H9 (cell line): ENCODE data around the gene RPS6KA1. TPM values are rescaled to one million over a fixed set of nuclear protein-coding genes. Genes with fewer than 3 reads are reported as not detected.

Experiments
- DNase-seq: peaks from one replicate; pipeline ENCODE4 v3.0.0-alpha.2; 2017
- H2AFZ ChIP-seq: one replicate; pipeline ENCODE4 v1.6.1; 2013; ENCODE audit warnings: mild to moderate bottlenecking, low read length, control low read depth, moderate library complexity
- H2AK5ac ChIP-seq: 2 replicates; pipeline ENCODE4 v1.6.1; 2013; ENCODE audit warnings: low read length, control low read depth, mixed read lengths; ENCODE audit not compliant: insufficient read length
- H2BK120ac ChIP-seq: one replicate; pipeline ENCODE4 v1.6.1; 2013; ENCODE audit warnings: low read depth, mild to moderate bottlenecking, low read length, control low read depth, inconsistent platforms; ENCODE audit not compliant: poor library complexity, severe bottlenecking
- H2BK12ac ChIP-seq: 2 replicates; pipeline ENCODE4 v1.6.1; 2013; ENCODE audit warnings: low read length, control low read depth, mixed read lengths, low read depth; ENCODE audit not compliant: insufficient read length
- H2BK15ac ChIP-seq: 2 replicates; pipeline ENCODE4 v1.6.1; 2013; ENCODE audit warnings: low read depth, low read length, control low read depth
- H2BK20ac ChIP-seq: one replicate; pipeline ENCODE4 v1.6.1; 2013; ENCODE audit warnings: low read depth, mild to moderate bottlenecking, low read length, control low read depth, inconsistent platforms; ENCODE audit not compliant: poor library complexity, severe bottlenecking
- H2BK5ac ChIP-seq: 2 replicates; pipeline ENCODE4 v1.6.1; 2013; ENCODE audit warnings: low read length, control low read depth, mixed read lengths; ENCODE audit not compliant: insufficient read length
- H3K14ac ChIP-seq: 2 replicates; pipeline ENCODE4 v1.6.1; 2013; ENCODE audit warnings: low read length, control low read depth; ENCODE audit not compliant: insufficient read depth
- H3K18ac ChIP-seq: 2 replicates; pipeline ENCODE4 v1.6.1; 2013; ENCODE audit warnings: low read depth, mild to moderate bottlenecking, mixed read lengths, low read length, control low read depth; ENCODE audit not compliant: insufficient read length
- H3K23ac ChIP-seq: 2 replicates; pipeline ENCODE4 v1.6.1; 2013; ENCODE audit warnings: low read length, control low read depth, mixed read lengths, low read depth; ENCODE audit not compliant: insufficient read length
- H3K23me2 ChIP-seq: 2 replicates; pipeline ENCODE4 v1.6.1; 2013; ENCODE audit warnings: low read depth, mild to moderate bottlenecking, mixed read lengths, low read length, control low read depth; ENCODE audit not compliant: insufficient read length, poor library complexity, severe bottlenecking
- H3K27ac ChIP-seq: 2 replicates; pipeline ENCODE4 v1.5.1; 2013; ENCODE audit warnings: low read length, control low read depth, mixed read lengths, low read depth; ENCODE audit not compliant: insufficient read length
- H3K27me3 ChIP-seq: 2 replicates; pipeline ENCODE4 v1.6.1; 2013; ENCODE audit warnings: low read length, control low read depth, inconsistent platforms; ENCODE audit not compliant: insufficient read depth
- H3K4ac ChIP-seq: 2 replicates; pipeline ENCODE4 v1.6.1; 2013; ENCODE audit warnings: low read depth, mild to moderate bottlenecking, control low read depth, inconsistent platforms, low read length, moderate library complexity
- H3K4me1 ChIP-seq: 2 replicates; pipeline ENCODE4 v1.6.1; 2013; ENCODE audit warnings: low read length, control low read depth, inconsistent platforms; ENCODE audit not compliant: insufficient read depth
- H3K4me2 ChIP-seq: 2 replicates; pipeline ENCODE4 v1.6.1; 2013; ENCODE audit warnings: low read length, control low read depth, mixed read lengths; ENCODE audit not compliant: insufficient read length, insufficient read depth
- H3K56ac ChIP-seq: 2 replicates; pipeline ENCODE4 v1.6.1; 2013; ENCODE audit warnings: low read depth, mild to moderate bottlenecking, mixed read lengths, low read length, control low read depth; ENCODE audit not compliant: insufficient read length
- H3K79me1 ChIP-seq: 2 replicates; pipeline ENCODE4 v1.6.1; 2013; ENCODE audit warnings: low read depth, mild to moderate bottlenecking, moderate library complexity, low read length, control low read depth, inconsistent platforms; ENCODE audit not compliant: insufficient read depth, poor library complexity, severe bottlenecking
- H3K79me2 ChIP-seq: 2 replicates; pipeline ENCODE4 v1.6.1; 2013; ENCODE audit warnings: low read length, control low read depth, inconsistent platforms; ENCODE audit not compliant: insufficient read depth
- H3K9ac ChIP-seq: 2 replicates; pipeline ENCODE4 v1.6.1; 2013; ENCODE audit warnings: low read length, control low read depth, mixed read lengths; ENCODE audit not compliant: insufficient read length; ENCODE audit errors: extremely low read depth
- H3K9me3 ChIP-seq: one replicate; pipeline ENCODE4 v1.6.1; 2013; ENCODE audit warnings: low read depth, low read length, inconsistent platforms; ENCODE audit not compliant: control insufficient read depth
- H3T11ph ChIP-seq: one replicate; pipeline ENCODE4 v1.6.1; 2013; ENCODE audit warnings: mild to moderate bottlenecking, low read length, control low read depth, inconsistent platforms
- H4K20me1 ChIP-seq: one replicate; pipeline ENCODE4 v1.6.1; 2013; ENCODE audit not compliant: control insufficient read depth, insufficient read length, insufficient read depth
- H4K5ac ChIP-seq: 2 replicates; pipeline ENCODE4 v1.6.1; 2013; ENCODE audit warnings: low read depth, mild to moderate bottlenecking, mixed read lengths, low read length, control low read depth; ENCODE audit not compliant: insufficient read length
- H4K8ac ChIP-seq: replicated peaks from 2 replicates; pipeline ENCODE4 v1.6.1; 2013; ENCODE audit warnings: low read length, control low read depth, mixed read lengths, low read depth; ENCODE audit not compliant: insufficient read length
- H4K91ac ChIP-seq: 2 replicates; pipeline ENCODE4 v1.6.1; 2013; ENCODE audit warnings: low read depth, mild to moderate bottlenecking, moderate library complexity, mixed read lengths, low read length, control low read depth; ENCODE audit not compliant: insufficient read length
- H3K27ac Mint-ChIP-seq, 3 experiments: 2 replicates in 2 of 3; 3 replicates in 1 of 3; pipeline ENCODE4 v1.8.0; 2020 to 2021; ENCODE audit warnings: mixed read lengths in 3 of 3, mild to moderate bottlenecking in 1 of 3, moderate library complexity in 1 of 3
- H3K27me3 Mint-ChIP-seq: 2 replicates; pipeline ENCODE4 v1.8.0; 2021; ENCODE audit warnings: low read depth, mild to moderate bottlenecking, moderate library complexity, mixed read lengths
- H3K36me3 Mint-ChIP-seq, 3 experiments: 2 replicates in 2 of 3; 3 replicates in 1 of 3; pipeline ENCODE4 v1.8.0; 2020 to 2021; ENCODE audit warnings: low read depth in 3 of 3, mixed read lengths in 3 of 3; ENCODE audit not compliant: insufficient read depth in 1 of 3
- H3K4me1 Mint-ChIP-seq, 2 experiments: 2 replicates each; pipeline ENCODE4 v1.8.0; 2020; ENCODE audit warnings: mixed read lengths in 2 of 2
- H3K4me3 Mint-ChIP-seq, 2 experiments: 2 replicates in 1 of 2; 3 replicates in 1 of 2; pipeline ENCODE4 v1.8.0; 2020 to 2021; ENCODE audit warnings: mild to moderate bottlenecking in 2 of 2, mixed read lengths in 2 of 2, moderate library complexity in 1 of 2
- H3K9me3 Mint-ChIP-seq, 2 experiments: 2 replicates in 1 of 2; 3 replicates in 1 of 2; pipeline ENCODE4 v1.8.0; 2020; ENCODE audit warnings: mild to moderate bottlenecking in 2 of 2, mixed read lengths in 2 of 2, moderate library complexity in 1 of 2
- CTCF ChIP-seq: fragments of 200-600 bp; sonication (generic); conservative IDR thresholded peaks from 3 replicates; pipeline ENCODE4 v1.8.0; 2021; ENCODE audit warnings: antibody characterized with exemption, mild to moderate bottlenecking
- WGBS: extraction: QIAGEN DNeasy Blood & Tissue Kit; methylation state at CpG from one replicate; pipeline ENCODE4 v1.1.7; 2013; ENCODE audit warnings: missing lambda C conversion rate, low lambda C conversion rate, mixed read lengths; ENCODE audit not compliant: insufficient read length; ENCODE audit errors: extremely low coverage; 5-methylcytosine and 5-hydroxymethylcytosine counted together
- total RNA-seq: library from RNA; stranded (reverse); gene quantifications from 2 replicates; pipeline ENCODE4 v1.2.1, GENCODE V29; 2021

The RPS6KA1 gene
- total RNA-seq, 1 experiment from 2014 or later = 45.3 TPM

DNA sequence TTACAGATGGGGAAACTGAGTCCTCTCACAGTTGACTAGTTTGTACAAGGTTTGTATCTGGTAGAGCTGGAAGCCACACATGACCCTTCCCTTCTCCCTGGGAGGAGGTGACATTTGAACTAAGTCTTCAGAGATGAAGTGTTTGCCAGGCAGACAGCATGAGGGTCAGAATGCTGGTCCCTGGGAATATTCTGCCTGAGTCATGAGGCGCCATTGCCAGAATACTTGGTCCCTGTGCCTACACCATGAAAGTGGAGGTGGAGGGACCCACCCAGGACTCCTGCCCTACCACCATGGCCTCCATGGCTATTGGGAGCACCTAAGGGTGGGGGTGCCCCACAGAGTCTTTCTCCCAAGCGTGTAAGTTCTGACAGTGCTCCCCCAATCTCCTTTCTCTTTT is 7.0 kb downstream of the RPS6KA1 start:
- Histone ChIP-seq H2BK12ac (no peak overlapping the region), H4K20me1 (no peaks in the 10 kb centered on the region), H2BK15ac (no peak overlapping the region), H3K4me1 (peaks cover 2% of the 10 kb centered on the region; the same call in 1 of the 2 replicates), H3K27ac (no peak overlapping the region), H3K79me1 (peaks cover 4% of the 10 kb centered on the region), H3K79me2 (no peaks in the 10 kb centered on the region; the same call in 1 of the 2 replicates), H3K9ac (no peak overlapping the region), H3K4me2 (no peak overlapping the region), H3T11ph (no peak overlapping the region), H2AK5ac (no peak overlapping the region), H3K27me3 (no peaks in the 10 kb centered on the region), H2BK120ac (no peak overlapping the region), H2AFZ (no peak overlapping the region), H2BK20ac (no peak overlapping the region), H3K56ac (no peak overlapping the region), H3K14ac (no peak overlapping the region), H3K23me2 (peaks cover 3% of the 10 kb centered on the region), H4K91ac (no peak overlapping the region), H4K5ac (no peak overlapping the region), H3K4ac (no peak overlapping the region), H4K8ac (no peak overlapping the region), H3K23ac (no peak overlapping the region), H3K9me3 (no peaks in the 10 kb centered on the region), H2BK5ac (no peak overlapping the region), H3K18ac (no peak overlapping the region)
- H3K36me3 Mint-ChIP-seq = peaks cover 2 to 16% (median 5%) of the 10 kb centered on the region in 3 experiments; a peak in 5 of 7 replicates
- WGBS = no CpG with 5 or more reads among the region's 2 CpGs
- no peaks in the 10 kb centered on the region for H3K27me3 Mint-ChIP-seq
- no peak overlapping the region; a peak in 1 of 7 replicates for H3K27ac Mint-ChIP-seq
- TF ChIP-seq CTCF = no peak
- peak; percentile 18 for DNase-seq
- H3K4me1 Mint-ChIP-seq = peaks cover 9 to 13% of the 10 kb centered on the region in 2 experiments
- H3K9me3 Mint-ChIP-seq = no peaks in the 10 kb centered on the region
- no peak overlapping the region for H3K4me3 Mint-ChIP-seq
